Keratinocyte (primary cell): Measurements from ENCODE around the gene TFPI.

Experiments
- EZH2 ChIP-seq: IDR thresholded peaks from one replicate; pipeline ENCODE4 v1.6.1; 2012; ENCODE audit warnings: inconsistent platforms, mild to moderate bottlenecking, low read length, moderate library complexity
- TF ChIP-seq, protein P1 (sequence below), 3 experiments: IDR thresholded peaks in 1 of 3; conservative IDR thresholded peaks in 1 of 3; optimal IDR thresholded peaks in 1 of 3; 2 replicates in 2 of 3; 3 replicates in 1 of 3; pipeline versions ENCODE3 to v1.5.1; 2011; ENCODE audit warnings: low read length in 3 of 3, mild to moderate bottlenecking in 3 of 3, moderate library complexity in 2 of 3, control low read depth in 1 of 3, inconsistent platforms in 1 of 3; ENCODE audit not compliant: insufficient read depth in 2 of 3; ENCODE audit errors: extremely low read depth in 1 of 3

GRCh38 chr2:187435078-187435477, 119.2 kb downstream of the TFPI start:
- TF ChIP-seq, protein P1, sequence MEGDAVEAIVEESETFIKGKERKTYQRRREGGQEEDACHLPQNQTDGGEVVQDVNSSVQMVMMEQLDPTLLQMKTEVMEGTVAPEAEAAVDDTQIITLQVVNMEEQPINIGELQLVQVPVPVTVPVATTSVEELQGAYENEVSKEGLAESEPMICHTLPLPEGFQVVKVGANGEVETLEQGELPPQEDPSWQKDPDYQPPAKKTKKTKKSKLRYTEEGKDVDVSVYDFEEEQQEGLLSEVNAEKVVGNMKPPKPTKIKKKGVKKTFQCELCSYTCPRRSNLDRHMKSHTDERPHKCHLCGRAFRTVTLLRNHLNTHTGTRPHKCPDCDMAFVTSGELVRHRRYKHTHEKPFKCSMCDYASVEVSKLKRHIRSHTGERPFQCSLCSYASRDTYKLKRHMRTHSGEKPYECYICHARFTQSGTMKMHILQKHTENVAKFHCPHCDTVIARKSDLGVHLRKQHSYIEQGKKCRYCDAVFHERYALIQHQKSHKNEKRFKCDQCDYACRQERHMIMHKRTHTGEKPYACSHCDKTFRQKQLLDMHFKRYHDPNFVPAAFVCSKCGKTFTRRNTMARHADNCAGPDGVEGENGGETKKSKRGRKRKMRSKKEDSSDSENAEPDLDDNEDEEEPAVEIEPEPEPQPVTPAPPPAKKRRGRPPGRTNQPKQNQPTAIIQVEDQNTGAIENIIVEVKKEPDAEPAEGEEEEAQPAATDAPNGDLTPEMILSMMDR (optimal IDR thresholded peaks at IDR 0.05 in 1 of 3, IDR thresholded peaks at IDR 0.05 in 1 of 3, conservative IDR thresholded peaks at IDR 0.05 in 1 of 3; ENCODE audit: extremely low read depth in 1 of 3, insufficient read depth in 2 of 3, low read length in 3 of 3): no peak
- TF ChIP-seq EZH2: no peak
